ENCODE measurements around the gene IGF1. TPM values are rescaled to one million over a fixed set of nuclear protein-coding genes. Genes with fewer than 3 reads are reported as not detected.
A peak's percentile ranks its signal among the peaks of the same experiment; 100 is the strongest.

Gene IGF1
- total and polyA plus RNA-seq, 5 donors: 4.7 to 71.9 (median 6.5) TPM

- Histone ChIP-seq H3K27ac (ENCODE audit: low read length) (peak overlapping the region; percentile 7), H3K4me3 (ENCODE audit: low read length) (no peak overlapping the region), H3K4me1 (ENCODE audit: control insufficient read depth, insufficient read depth, low read length) (no peaks in the 10 kb centered on the region), H3K27me3 (ENCODE audit: control insufficient read depth, insufficient read depth) (no peaks in the 10 kb centered on the region), H3K9me3 (ENCODE audit: control insufficient read depth, low read length) (no peaks in the 10 kb centered on the region)
- ATAC-seq (peak; percentile 37 to 61), DNase-seq (no peak)
- intact Hi-C loops (cut with DNase I): no loop called here
- 48% methylated on average over 11 of the region's 11 CpGs for WGBS
These were observed 40.6 kb downstream of the IGF1 start for GRCh38 chr12:102439426-102440405.

GRCh38 chr12:102438827-102439210, 41.5 kb downstream of the IGF1 start:
- no peaks in the 10 kb centered on the region for H3K9me3 ChIP-seq (ENCODE audit: control insufficient read depth, low read length)
- H3K27me3 ChIP-seq (ENCODE audit: control insufficient read depth, insufficient read depth): no peaks in the 10 kb centered on the region
- H3K4me3 ChIP-seq (ENCODE audit: low read length): no peak overlapping the region
- ATAC-seq (no peak), DNase-seq (no peak)
- H3K27ac ChIP-seq (ENCODE audit: low read length): no peak overlapping the region
- no peaks in the 10 kb centered on the region for H3K4me1 ChIP-seq (ENCODE audit: control insufficient read depth, insufficient read depth, low read length)
- intact Hi-C loops (cut with DNase I): no loop called here
- WGBS: 46% methylated on average over 2 of the region's 2 CpGs

- WGBS: 65% methylated on average over 11 of the region's 11 CpGs
- intact Hi-C loops (cut with DNase I): no loop called here
- no peaks in the 10 kb centered on the region for H3K9me3 ChIP-seq (ENCODE audit: control insufficient read depth, low read length)
- H3K4me1 ChIP-seq (ENCODE audit: control insufficient read depth, insufficient read depth, low read length): no peaks in the 10 kb centered on the region
- H3K27ac ChIP-seq (ENCODE audit: low read length): no peak overlapping the region
- H3K4me3 ChIP-seq (ENCODE audit: low read length): no peak overlapping the region
- DNase-seq: no peak
- no peaks in the 10 kb centered on the region for H3K27me3 ChIP-seq (ENCODE audit: control insufficient read depth, insufficient read depth)
- no peak for ATAC-seq
These were observed 42.1 kb downstream of the IGF1 start for GRCh38 chr12:102438047-102438826.

GRCh38 chr12:102437511-102437910, 42.9 kb downstream of the IGF1 start:
- Histone ChIP-seq H3K27me3 (ENCODE audit: control insufficient read depth, insufficient read depth) (no peaks in the 10 kb centered on the region), H3K4me3 (ENCODE audit: low read length) (no peak overlapping the region), H3K4me1 (ENCODE audit: control insufficient read depth, insufficient read depth, low read length) (no peaks in the 10 kb centered on the region), H3K9me3 (ENCODE audit: control insufficient read depth, low read length) (no peaks in the 10 kb centered on the region), H3K27ac (ENCODE audit: low read length) (no peak overlapping the region)
- DNase-seq (no peak), ATAC-seq (no peak)
- intact Hi-C loops (cut with DNase I): no loop called here
- 81% methylated on average over 3 of the region's 3 CpGs for WGBS

GRCh38 chr12:102436867-102437266, 43.5 kb downstream of the IGF1 start:
- DNase-seq: peak in 1 of 3 donors; percentile 35
- no peaks in the 10 kb centered on the region for H3K4me1 ChIP-seq (ENCODE audit: control insufficient read depth, insufficient read depth, low read length)
- intact Hi-C loops (cut with DNase I): no loop called here
- no peaks in the 10 kb centered on the region for H3K9me3 ChIP-seq (ENCODE audit: control insufficient read depth, low read length)
- H3K27ac ChIP-seq (ENCODE audit: low read length): no peak overlapping the region
- H3K4me3 ChIP-seq (ENCODE audit: low read length): no peak overlapping the region
- ATAC-seq: no peak
- no peaks in the 10 kb centered on the region for H3K27me3 ChIP-seq (ENCODE audit: control insufficient read depth, insufficient read depth)
- whole genome bisulfite sequencing: 39% methylated on average over 4 of the region's 4 CpGs

- Histone ChIP-seq H3K27ac (ENCODE audit: low read length) (no peak overlapping the region), H3K27me3 (ENCODE audit: control insufficient read depth, insufficient read depth) (no peaks in the 10 kb centered on the region), H3K4me1 (ENCODE audit: control insufficient read depth, insufficient read depth, low read length) (no peaks in the 10 kb centered on the region), H3K4me3 (ENCODE audit: low read length) (no peak overlapping the region), H3K9me3 (ENCODE audit: control insufficient read depth, low read length) (no peaks in the 10 kb centered on the region)
- DNase-seq (no peak), ATAC-seq (no peak)
- 91% methylated on average over 4 of the region's 4 CpGs for WGBS
- intact Hi-C loops (cut with DNase I): no loop called here
These were observed 44.4 kb downstream of the IGF1 start for GRCh38 chr12:102435827-102436436.

- no peak overlapping the region for H3K27ac ChIP-seq (ENCODE audit: low read length)
- H3K4me3 ChIP-seq (ENCODE audit: low read length): no peak overlapping the region
- no peak for ATAC-seq
- H3K27me3 ChIP-seq (ENCODE audit: control insufficient read depth, insufficient read depth): no peaks in the 10 kb centered on the region
- DNase-seq: no peak
- 78% methylated on average over 1 of the region's 1 CpG for WGBS
- peaks cover under 1% of the 10 kb centered on the region for H3K4me1 ChIP-seq (ENCODE audit: control insufficient read depth, insufficient read depth, low read length)
- no peaks in the 10 kb centered on the region for H3K9me3 ChIP-seq (ENCODE audit: control insufficient read depth, low read length)
- intact Hi-C loops (cut with DNase I): no loop called here
These were observed 47.1 kb downstream of the IGF1 start for GRCh38 chr12:102433304-102433703.

- Histone ChIP-seq H3K4me1 (ENCODE audit: control insufficient read depth, insufficient read depth, low read length) (peaks cover 7% of the 10 kb centered on the region), H3K4me3 (ENCODE audit: low read length) (no peak overlapping the region), H3K27me3 (ENCODE audit: control insufficient read depth, insufficient read depth) (no peaks in the 10 kb centered on the region), H3K27ac (ENCODE audit: low read length) (no peak overlapping the region), H3K9me3 (ENCODE audit: control insufficient read depth, low read length) (no peaks in the 10 kb centered on the region)
- WGBS: 43% methylated on average over 3 of the region's 3 CpGs
- ATAC-seq (no peak), DNase-seq (no peak)
- intact Hi-C loops (cut with DNase I): no loop called here
These were observed 49.7 kb downstream of the IGF1 start for GRCh38 chr12:102430661-102431060.

GRCh38 chr12:102429211-102430154, 50.9 kb downstream of the IGF1 start:
- ATAC-seq: peak; percentile 12 to 45
- intact Hi-C loops (cut with DNase I): no loop called here
- DNase-seq: peak; percentile 18 to 56 (median 46)
- H3K4me1 ChIP-seq (ENCODE audit: control insufficient read depth, insufficient read depth, low read length): peaks cover 7% of the 10 kb centered on the region
- WGBS: 65% methylated on average over 3 of the region's 3 CpGs
- no peak overlapping the region for H3K4me3 ChIP-seq (ENCODE audit: low read length)
- no peaks in the 10 kb centered on the region for H3K9me3 ChIP-seq (ENCODE audit: control insufficient read depth, low read length)
- H3K27ac ChIP-seq (ENCODE audit: low read length): no peak overlapping the region
- H3K27me3 ChIP-seq (ENCODE audit: control insufficient read depth, insufficient read depth): no peaks in the 10 kb centered on the region

- H3K4me1 ChIP-seq (ENCODE audit: control insufficient read depth, insufficient read depth, low read length): peaks cover 7% of the 10 kb centered on the region
- 32% methylated on average over 7 of the region's 7 CpGs for WGBS
- H3K9me3 ChIP-seq (ENCODE audit: control insufficient read depth, low read length): no peaks in the 10 kb centered on the region
- H3K27me3 ChIP-seq (ENCODE audit: control insufficient read depth, insufficient read depth): no peaks in the 10 kb centered on the region
- no peak overlapping the region for H3K4me3 ChIP-seq (ENCODE audit: low read length)
- intact Hi-C loops (cut with DNase I): no loop called here
- DNase-seq (peak; percentile 65 to 83 (median 79)), ATAC-seq (peak; percentile 92 to 94)
- peak overlapping the region; percentile 86 for H3K27ac ChIP-seq (ENCODE audit: low read length)
These were observed 52.8 kb downstream of the IGF1 start for GRCh38 chr12:102427543-102427941.
